Measurements from ENCODE around the gene F9. TPM values are rescaled to one million over a fixed set of nuclear protein-coding genes. Genes with fewer than 3 reads are reported as not detected.
"Not testable (repeated sequence)": the region's sequence is repeated elsewhere in the genome, so short reads cannot be mapped to it uniquely, and the experiment has no call there.

Gene F9
- total RNA-seq, result not detected in 2 replicates

DNA sequence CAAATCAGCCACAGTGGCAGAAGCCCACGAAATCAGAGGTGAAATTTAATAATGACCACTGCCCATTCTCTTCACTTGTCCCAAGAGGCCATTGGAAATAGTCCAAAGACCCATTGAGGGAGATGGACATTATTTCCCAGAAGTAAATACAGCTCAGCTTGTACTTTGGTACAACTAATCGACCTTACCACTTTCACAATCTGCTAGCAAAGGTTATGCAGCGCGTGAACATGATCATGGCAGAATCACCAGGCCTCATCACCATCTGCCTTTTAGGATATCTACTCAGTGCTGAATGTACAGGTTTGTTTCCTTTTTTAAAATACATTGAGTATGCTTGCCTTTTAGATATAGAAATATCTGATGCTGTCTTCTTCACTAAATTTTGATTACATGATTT, at the start of gene F9:
Gene F9, plus strand, starts transcription at position 190 of the 400 bp plus-strand sequence. Its CDS starts 26 bp downstream, at position 216.
- DNase-seq (ENCODE audit: low read depth), result no peak
- no peak within 1 kb of the TSS for H3K4me3 ChIP-seq (ENCODE audit: low read depth, low read length)
- TF ChIP-seq, protein P1, sequence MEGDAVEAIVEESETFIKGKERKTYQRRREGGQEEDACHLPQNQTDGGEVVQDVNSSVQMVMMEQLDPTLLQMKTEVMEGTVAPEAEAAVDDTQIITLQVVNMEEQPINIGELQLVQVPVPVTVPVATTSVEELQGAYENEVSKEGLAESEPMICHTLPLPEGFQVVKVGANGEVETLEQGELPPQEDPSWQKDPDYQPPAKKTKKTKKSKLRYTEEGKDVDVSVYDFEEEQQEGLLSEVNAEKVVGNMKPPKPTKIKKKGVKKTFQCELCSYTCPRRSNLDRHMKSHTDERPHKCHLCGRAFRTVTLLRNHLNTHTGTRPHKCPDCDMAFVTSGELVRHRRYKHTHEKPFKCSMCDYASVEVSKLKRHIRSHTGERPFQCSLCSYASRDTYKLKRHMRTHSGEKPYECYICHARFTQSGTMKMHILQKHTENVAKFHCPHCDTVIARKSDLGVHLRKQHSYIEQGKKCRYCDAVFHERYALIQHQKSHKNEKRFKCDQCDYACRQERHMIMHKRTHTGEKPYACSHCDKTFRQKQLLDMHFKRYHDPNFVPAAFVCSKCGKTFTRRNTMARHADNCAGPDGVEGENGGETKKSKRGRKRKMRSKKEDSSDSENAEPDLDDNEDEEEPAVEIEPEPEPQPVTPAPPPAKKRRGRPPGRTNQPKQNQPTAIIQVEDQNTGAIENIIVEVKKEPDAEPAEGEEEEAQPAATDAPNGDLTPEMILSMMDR (conservative IDR thresholded peaks at IDR 0.05; ENCODE audit: low read depth, low read length), result no peak

DNA sequence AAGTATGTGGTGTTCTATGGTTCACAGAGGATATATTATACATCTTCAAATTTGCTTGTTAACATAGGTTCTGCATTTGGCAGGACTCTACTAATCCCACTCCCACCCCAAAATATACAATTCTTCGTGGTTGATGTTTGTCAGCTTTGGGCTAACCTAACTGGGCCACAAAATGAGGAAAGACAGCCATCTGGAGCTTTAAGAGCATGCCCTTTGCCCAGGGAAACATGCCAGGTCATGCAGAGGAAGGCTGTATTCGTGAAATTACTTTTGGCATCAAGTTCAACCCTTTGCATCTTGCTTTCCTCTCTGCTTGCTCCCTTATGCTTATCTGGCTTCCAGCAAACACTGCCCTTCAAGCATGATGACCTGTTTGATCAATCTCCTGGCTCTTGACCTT, 46.8 kb upstream of the F9 start:
- no peak overlapping the region for H3K4me3 ChIP-seq (ENCODE audit: low read depth, low read length)
- TF ChIP-seq, protein P1 (conservative IDR thresholded peaks at IDR 0.05; ENCODE audit: low read depth, low read length), result no peak
- DNase-seq (ENCODE audit: low read depth), result no peak

DNA sequence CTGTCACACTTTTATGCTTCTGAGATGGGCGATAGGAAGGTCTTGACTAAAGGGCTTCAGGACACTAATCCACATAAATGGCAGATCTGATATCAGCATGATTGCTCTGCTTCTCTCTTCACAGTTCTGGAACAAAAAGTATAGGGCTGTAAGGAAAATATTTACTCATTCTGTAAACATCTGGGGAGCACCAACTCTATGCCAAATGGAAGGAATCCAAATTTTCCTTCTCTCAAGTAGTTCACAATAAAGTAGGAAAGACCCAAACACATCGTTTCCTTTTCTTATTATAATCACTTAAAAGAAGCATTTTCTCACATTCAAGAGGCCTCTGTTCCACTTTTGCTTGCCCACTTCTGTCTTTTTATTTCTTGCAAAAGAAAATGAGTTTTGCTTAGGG, 45.9 kb upstream of the F9 start:
- H3K4me3 ChIP-seq (ENCODE audit: low read depth, low read length), result no peak overlapping the region
- TF ChIP-seq, protein P1 (conservative IDR thresholded peaks at IDR 0.05; ENCODE audit: low read depth, low read length), result no peak
- DNase-seq (ENCODE audit: low read depth), result no peak

DNA sequence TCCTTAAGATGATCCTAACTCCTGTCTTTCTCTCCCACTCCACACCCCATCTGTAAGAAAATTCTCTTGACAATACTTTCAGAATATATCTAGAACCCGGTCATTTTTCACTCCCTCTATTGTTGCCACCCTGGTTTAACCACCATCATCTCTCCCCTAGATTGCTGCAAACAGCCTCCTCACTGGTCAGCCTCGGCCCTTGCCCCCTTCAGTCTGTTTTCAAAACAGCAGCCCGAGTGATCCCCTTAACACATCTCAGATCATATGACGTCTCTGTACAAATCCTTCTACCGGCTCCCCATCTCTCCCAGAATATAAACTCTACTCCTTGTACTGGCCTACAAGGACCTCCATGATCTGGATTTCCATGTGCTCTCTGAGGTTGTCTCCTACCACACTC, 35.2 kb upstream of the F9 start:
- H3K4me3 ChIP-seq (ENCODE audit: low read depth, low read length), result no peak overlapping the region
- TF ChIP-seq, protein P1 (conservative IDR thresholded peaks at IDR 0.05; ENCODE audit: low read depth, low read length), result no peak
- no peak for DNase-seq (ENCODE audit: low read depth)

DNA sequence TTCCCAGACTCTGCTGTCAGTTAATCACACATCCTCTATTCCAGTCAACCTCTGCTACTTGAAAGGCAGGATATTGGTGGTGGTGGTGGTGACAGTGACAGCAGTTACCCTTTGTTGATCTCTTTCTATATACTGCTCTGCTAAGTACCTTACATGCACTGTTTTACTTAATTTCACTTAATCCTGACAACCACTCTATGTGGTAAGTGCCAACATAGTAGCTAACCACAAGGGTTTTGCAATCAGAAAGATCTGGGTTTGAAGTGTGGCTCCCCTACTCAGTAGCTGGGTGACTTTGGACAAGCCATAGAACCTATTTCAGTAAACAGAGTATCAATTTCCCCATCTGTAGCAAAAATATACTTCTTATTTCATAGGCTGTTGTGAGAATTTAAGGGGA, 24.2 kb upstream of the F9 start:
- no peak overlapping the region for H3K4me3 ChIP-seq (ENCODE audit: low read depth, low read length)
- no peak for DNase-seq (ENCODE audit: low read depth)
- TF ChIP-seq, protein P1 (conservative IDR thresholded peaks at IDR 0.05; ENCODE audit: low read depth, low read length), result no peak

DNA sequence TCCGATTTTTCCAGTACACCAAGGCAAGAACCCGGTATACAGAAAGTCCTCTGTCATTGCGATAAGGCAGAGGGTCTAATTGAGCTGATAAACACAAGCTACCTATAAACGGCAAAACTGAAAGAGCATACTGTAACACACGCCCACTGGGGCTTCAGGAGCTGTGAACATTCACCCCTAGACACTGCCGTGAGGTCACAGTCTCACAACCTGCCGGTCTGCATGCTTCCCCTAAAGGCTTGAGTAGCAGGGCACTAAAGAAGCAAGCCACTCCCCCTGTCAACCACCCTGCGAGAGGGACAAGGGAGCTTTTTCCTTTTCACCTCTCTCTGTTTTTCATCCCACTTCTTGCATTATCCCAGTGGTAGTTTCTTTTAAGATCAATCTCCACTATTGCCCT, 22.4 kb upstream of the F9 start:
- TF ChIP-seq, protein P1 (conservative IDR thresholded peaks at IDR 0.05; ENCODE audit: low read depth, low read length), result no peak
- DNase-seq (ENCODE audit: low read depth), result no peak
- H3K4me3 ChIP-seq (ENCODE audit: low read depth, low read length), result no peak overlapping the region

DNA sequence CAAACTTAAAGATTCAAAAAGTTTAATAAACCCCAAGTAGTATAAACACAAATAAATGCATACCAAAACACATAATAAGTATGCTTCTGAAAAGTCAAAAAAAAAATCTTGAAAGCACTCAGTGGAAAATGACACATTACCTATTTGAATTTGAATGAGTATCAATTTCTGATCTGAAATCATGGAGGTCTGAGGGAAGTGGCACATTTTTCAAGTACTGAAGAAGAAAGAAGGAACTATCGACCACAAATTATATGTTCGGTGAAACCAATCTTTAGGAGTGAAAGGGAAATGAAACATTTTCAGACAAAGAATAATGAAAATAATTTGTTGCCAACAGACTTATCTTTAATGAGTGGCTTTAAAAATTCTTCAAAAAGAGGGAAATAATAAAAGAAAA, 12.1 kb upstream of the F9 start:
- DNase-seq (ENCODE audit: low read depth), result no peak
- H3K4me3 ChIP-seq (ENCODE audit: low read depth, low read length), result no peak overlapping the region
- TF ChIP-seq, protein P1 (conservative IDR thresholded peaks at IDR 0.05; ENCODE audit: low read depth, low read length), result no peak

DNA sequence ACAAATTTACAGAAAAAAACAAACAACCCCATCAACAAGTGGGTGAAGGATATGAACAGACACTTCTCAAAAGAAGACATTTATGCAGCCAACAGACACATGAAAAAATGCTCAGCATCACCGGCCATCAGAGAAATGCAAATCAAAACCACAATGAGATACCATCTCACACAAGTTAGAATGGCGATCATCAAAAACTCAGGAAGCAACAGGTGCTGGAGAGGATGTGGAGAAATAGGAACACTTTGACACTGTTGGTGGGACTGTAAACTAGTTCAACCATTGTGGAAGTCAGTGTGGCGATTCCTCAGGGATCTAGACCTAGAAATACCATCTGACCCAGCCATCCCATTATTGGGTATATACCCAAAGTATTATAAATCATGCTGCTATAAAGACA, 1.7 kb upstream of the F9 start:
- not testable (repeated sequence) for DNase-seq (ENCODE audit: low read depth); H3K4me3 ChIP-seq (ENCODE audit: low read depth, low read length)

Data from epithelial cell of proximal tubule (primary cell).